GM12872 (cell line): ENCODE measurements around the gene PDE4D.

Experiments used
- CTCF ChIP-seq: IDR thresholded peaks from 3 replicates; pipeline ENCODE4 v1.5.1; 2011; ENCODE audit warnings: low read depth, mild to moderate bottlenecking, low read length, moderate library complexity; ENCODE audit not compliant: insufficient read depth

The PDE4D gene

GRCh38 chr5:59661954-59662615, 231.4 kb downstream of the PDE4D start:
- no peak for TF ChIP-seq CTCF

GRCh38 chr5:59661311-59661710, 232.2 kb downstream of the PDE4D start:
- TF ChIP-seq CTCF = no peak

GRCh38 chr5:59660737-59661136, 232.8 kb downstream of the PDE4D start:
- peak; percentile 28; the same call in 1 of the 3 replicates for TF ChIP-seq CTCF

- no peak for TF ChIP-seq CTCF
Measured at GRCh38 chr5:59656351-59657254, 236.9 kb downstream of the PDE4D start.

GRCh38 chr5:59655693-59656309, 237.7 kb downstream of the PDE4D start:
- TF ChIP-seq CTCF = no peak

GRCh38 chr5:59654691-59655090, 238.8 kb downstream of the PDE4D start:
- no peak for TF ChIP-seq CTCF

- no peak for TF ChIP-seq CTCF
Measured at GRCh38 chr5:59652449-59652848, 241.1 kb downstream of the PDE4D start.
